ENCODE measurements around the gene NUP133. TPM values are rescaled to one million over a fixed set of nuclear protein-coding genes. Genes with fewer than 3 reads are reported as not detected.
"Not testable (repeated sequence)": the region's sequence is repeated elsewhere in the genome, so short reads cannot be mapped to it uniquely, and the experiment has no call there.

The NUP133 gene
- total RNA-seq, 2 donors from 2014 or later, result 26.0 to 28.9 TPM

DNA sequence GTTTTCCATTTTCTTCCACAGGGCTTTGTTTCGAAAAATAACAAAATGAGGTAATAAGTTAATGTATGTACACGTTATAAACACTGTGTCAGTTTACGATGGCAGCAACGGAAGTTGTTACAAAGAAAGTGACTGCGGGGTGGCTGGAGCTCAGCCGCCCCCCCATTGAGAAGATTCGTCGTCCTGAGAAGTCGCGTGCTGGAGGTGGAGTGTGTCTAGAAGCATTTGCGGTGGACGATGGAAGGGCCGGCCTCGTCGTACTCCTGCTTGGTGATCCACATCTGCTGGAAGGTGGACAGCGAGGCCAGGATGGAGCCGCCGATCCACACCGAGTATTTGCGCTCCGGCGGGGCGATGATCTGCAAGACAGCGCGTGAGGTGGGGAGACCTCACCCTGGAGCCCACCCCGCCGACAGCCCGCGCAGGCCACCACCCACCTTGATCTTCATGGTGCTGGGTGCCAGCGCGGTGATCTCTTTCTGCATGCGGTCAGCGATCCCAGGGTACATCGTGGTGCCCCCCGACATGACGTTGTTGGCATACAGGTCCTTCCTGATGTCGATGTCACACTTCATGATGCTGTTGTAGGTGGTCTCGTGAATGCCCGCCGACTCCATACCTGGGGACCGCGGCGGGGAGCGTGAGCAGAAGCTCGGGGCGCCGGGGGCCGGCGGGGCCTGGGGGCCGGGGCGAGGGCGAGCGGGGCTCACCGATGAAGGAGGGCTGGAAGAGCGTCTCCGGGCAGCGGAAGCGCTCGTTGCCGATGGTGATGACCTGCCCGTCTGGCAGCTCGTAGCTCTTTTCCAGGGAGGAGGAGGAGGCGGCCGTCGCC is 76.6 kb downstream of the NUP133 start:
- intact Hi-C loops (cut with DNase I), result no loop called here
- DNase-seq (ENCODE audit: low spot score), result no peak

DNA sequence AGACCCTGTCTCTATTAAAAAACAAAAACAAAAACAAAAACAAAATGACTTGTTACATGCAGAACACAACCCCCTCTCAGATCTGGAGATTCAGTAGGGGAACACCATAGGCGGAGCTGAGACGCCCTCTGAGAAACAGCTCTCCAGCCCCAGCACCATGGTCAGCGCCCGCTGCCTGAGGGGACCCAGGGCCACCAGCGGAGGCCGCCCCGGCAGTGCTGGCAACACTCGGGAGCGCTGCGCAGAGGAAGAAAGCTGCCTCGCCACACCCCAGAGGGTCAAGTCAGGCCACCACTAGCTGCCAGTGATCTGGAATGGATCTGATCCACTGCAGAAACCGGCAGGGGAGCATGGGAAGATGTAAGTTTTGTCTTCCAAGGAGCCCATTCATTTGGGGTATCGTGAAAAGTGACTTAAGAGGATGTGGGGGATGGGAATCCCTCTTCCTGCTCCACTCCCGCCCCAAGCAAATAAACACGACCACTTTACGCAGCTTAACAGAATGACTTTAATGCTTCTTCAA is 77.3 kb downstream of the NUP133 start:
- DNase-seq (ENCODE audit: low spot score), result no peak
- intact Hi-C loops (cut with DNase I), result no loop called here

DNA sequence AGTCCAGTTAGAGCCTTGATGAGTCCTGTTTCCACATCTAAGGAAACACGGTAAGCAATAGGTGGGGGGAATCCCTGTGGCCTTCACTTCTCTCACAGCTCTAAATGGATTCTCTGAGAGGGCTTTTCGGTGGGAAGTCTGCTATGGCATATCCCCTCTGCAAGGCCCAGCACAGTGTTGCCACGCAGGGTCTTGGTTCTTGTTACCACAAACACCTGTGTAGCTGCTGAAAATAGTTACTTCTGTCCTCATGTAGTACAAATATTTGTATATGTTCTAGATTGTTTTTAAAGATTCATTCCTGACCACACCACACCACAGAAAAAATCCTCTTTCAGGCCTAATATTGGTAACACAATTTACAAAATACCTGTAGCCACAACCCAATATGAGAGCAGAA is 79.9 kb downstream of the NUP133 start:
- DNase-seq (ENCODE audit: low spot score), result no peak
- intact Hi-C loops (cut with DNase I), result no loop called here

DNA sequence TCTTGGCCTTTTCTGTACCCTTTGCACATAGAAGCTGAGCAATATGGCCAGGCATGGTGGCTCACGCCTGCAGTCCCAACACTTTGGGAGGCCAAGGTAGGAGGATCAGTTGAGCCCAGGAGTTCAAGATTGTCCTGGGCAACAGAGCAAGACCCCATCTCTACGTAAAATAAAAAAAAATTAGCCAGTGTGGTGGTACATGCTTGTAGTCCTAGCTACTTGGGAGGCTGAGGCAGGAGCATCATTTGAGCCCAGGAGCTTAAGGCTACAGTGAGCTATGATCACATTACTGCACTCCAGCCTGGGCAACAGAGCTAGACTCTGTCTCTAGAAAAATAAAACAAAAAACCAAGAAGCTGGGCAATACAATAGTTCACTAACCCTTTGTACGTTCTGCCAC is 80.6 kb downstream of the NUP133 start:
- no peak for DNase-seq (ENCODE audit: low spot score)
- intact Hi-C loops (cut with DNase I), result no loop called here

DNA sequence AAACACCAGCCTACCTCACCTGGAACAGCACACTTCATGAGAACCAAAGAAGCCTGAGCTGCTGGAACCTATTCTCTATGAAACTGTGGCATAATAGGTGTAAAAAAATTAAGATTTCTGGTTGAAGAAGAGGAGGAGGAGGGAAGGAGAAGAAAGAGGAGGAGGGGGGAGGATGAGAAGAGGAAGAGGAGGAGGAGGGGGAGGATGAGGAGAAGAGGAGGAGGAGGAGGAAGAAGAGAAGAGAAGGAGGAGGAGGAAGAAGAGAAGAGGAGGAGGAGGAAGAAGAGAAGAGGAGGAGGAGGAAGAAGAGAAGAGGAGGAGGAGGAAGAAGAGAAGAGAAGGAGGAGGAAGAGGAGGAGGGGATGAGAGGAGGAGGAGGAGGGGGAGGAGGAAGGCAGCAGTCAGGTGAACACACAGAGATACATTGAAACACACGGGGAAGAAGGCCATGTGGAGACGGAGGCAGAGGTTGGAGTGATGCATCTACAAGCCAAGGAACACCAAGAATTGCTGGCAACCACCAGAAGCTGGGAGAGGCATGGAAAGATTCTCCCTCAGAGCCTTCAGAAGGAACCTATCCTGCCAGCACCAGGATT is 82.5 kb downstream of the NUP133 start:
- DNase-seq (ENCODE audit: low spot score), result no peak
- intact Hi-C loops (cut with DNase I), result no loop called here

DNA sequence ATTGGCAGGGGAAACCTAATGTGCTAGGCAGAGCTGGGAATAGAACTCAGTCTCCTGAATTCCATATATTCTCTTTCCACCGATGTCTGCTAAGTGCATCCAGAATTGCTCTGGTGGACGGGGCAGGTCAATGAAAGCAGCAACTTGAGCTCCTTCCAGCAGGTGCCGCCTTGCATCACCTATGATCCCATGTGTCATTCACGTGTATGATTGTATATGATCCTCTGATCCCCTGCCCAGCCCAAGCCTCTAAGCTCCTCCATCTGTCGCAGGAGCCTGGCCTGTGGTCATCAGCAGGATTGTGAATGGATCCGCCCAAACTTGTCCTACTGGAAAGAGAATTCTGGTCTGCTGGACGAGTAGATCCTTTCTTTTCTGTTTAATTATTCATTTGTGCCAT is 87.4 kb downstream of the NUP133 start:
- intact Hi-C loops (cut with DNase I), result no loop called here
- DNase-seq (ENCODE audit: low spot score), result no peak

DNA sequence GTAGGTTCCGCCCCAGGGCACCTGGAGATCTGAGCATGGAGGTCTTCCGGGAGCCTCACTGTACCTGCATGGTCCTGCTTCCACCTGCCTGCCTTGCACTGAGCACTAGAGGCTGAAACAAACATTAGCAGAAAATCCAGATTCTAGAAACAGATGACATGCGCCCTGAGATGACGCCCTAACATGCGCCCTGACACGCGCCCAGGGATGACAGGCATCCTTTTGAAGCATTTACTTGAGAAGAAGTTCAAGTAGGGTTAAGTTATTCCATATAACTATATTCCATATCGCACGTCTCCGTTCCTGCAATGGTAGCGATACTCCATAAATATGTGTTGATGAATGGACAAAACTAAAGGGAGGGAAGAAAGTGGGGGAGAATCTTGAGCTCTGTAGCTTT is 87.9 kb downstream of the NUP133 start:
- intact Hi-C loops (cut with DNase I), result no loop called here

DNA sequence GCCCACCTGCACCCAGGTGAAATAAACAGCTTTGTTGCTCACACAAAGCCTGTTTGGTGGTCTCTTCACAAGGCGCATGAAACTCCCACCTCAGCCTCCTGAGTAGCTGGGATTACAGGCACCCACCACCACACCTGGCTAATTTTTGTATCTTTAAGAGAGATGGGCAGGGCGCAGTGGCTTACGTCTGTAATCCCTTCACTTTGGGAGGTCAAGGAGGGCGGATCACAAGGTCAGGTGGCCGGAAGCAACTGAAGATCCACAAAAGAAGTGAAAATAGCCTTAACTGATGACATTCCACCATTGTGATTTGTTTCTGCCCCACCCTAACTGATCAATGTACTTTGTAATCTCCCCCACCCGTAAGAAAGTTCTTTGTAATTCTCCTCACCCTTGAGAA is 89.6 kb downstream of the NUP133 start:
- intact Hi-C loops (cut with DNase I); DNase-seq (ENCODE audit: low spot score): not testable (repeated sequence)

More for the DNA sequence above, 87.9 kb downstream of the NUP133 start:
- no peak for DNase-seq (ENCODE audit: low spot score)

DNA sequence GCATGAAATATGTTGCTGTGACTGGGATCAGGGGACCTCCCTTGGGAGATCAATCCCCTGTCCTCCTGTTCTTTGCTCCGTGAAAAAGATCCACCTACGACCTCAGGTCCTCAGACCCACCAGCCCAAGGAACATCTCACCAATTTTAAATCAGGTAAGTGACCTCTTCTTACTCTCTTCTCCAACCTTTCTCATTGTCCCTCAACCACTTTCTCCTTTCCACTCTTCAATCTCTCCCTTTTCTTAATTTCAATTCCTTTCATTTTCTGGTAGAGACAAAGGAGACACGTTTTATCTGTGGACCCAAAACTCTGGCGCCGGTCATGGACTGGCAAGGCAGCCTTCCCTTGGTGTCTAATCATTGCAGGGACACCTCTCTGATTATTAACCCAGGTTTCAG is 95.3 kb downstream of the NUP133 start:
- intact Hi-C loops (cut with DNase I); DNase-seq (ENCODE audit: low spot score): not testable (repeated sequence)

DNA sequence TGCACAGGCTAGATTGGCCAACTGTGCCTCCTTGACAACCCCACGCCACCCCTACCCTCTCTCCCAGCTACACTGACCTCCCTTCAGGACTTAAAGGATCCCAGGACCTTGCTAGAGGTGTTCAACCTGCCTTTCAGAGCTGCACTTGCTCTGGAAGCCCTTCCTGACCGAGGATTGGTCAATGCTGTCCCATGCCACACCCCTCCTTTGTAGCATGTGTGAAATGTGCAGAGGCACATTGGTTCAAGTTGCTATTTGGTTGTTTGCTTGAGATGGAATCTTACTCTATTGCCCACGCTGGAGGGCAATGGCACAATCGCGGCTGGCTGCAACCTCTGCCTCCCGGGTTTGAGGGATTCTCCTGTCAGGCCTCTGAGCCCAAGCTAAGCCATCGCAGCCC is 96.1 kb downstream of the NUP133 start:
- DNase-seq (ENCODE audit: low spot score), result no peak
- intact Hi-C loops (cut with DNase I), result no loop called here

DNA sequence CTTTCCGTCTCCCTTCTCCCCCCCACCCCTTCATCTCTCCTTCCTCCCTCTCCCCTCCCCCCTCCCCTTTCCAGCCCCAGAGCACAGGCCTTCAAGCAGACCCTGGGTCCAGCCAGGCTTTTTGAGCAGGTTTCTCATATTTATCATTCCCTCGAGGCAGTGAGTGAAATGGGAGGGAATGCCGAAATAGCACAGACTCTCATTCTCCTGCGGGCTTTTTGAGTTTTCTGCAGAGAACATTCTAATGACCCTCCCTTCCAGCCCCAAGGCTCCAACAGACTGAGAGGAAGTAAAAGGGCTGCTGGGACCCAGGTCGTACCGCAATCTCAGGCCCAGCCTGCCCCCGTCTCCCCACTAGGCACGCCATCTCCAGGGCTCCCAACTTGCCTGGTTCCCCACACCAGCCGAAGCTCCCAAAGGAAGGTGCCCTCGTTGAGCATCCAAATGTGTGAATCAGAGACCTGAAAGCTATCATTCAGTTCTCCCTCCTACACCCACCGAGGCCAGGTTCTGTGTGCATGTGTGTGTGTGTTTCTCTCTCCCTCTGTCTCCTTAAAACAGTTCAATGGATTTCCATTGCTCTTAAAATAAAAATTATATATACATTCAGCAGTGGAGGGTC is 96.6 kb downstream of the NUP133 start:
- DNase-seq (ENCODE audit: low spot score), result no peak
- intact Hi-C loops (cut with DNase I), result no loop called here

DNA sequence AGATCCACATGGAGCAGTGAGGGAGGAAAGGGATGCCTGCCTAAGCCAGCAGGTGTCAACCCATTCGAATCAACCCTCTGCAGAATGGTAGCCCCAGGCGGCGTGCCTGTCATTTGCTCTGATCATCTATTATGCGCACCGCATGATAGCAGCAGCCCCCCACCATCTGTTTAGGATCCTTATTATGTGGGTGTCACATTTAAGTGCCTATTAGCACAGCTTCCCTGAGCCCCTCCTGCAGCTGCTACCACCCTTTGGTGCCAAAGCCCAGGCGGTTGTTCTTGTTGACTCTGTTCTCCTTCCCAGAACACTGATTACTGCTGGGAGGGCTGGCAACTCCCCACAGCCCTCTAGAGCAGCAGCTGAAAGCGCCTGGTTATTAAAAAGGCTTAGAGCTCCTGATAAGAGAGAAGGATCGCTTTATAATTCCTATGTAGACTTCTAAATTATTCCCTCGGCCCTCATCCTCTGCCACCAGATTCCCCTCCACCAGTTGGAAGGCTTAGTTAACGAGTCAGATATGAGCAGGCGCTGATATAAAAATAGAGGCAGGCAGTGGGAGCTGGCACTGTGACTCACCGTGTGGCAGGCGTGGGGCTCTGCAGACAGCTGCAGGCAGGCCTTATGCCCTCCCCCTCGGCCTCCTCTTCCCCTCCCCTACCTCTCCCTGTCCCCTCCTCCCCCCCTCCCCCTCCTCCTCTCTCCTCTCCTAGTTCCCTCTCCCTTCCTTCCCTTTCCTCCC is 97.3 kb downstream of the NUP133 start:
- no peak for DNase-seq (ENCODE audit: low spot score)
- intact Hi-C loops (cut with DNase I), result no loop called here

DNA sequence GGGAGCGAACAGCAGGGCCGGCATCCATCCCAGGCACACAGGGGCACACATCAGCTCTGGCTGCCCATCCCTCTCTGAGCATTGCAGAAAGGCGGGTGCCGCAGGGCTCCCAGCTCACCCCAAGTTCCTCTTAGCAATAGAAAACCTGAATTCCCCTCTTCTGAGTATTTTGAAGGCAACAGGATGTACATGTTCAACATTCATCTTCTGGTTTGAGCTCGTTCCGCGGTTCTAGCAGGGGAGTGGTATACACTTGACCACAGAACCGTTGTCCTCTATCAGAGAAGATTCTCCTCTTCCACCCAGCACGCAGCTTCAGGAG is 97.8 kb downstream of the NUP133 start:
- no peak for DNase-seq (ENCODE audit: low spot score)
- intact Hi-C loops (cut with DNase I), result no loop called here

DNA sequence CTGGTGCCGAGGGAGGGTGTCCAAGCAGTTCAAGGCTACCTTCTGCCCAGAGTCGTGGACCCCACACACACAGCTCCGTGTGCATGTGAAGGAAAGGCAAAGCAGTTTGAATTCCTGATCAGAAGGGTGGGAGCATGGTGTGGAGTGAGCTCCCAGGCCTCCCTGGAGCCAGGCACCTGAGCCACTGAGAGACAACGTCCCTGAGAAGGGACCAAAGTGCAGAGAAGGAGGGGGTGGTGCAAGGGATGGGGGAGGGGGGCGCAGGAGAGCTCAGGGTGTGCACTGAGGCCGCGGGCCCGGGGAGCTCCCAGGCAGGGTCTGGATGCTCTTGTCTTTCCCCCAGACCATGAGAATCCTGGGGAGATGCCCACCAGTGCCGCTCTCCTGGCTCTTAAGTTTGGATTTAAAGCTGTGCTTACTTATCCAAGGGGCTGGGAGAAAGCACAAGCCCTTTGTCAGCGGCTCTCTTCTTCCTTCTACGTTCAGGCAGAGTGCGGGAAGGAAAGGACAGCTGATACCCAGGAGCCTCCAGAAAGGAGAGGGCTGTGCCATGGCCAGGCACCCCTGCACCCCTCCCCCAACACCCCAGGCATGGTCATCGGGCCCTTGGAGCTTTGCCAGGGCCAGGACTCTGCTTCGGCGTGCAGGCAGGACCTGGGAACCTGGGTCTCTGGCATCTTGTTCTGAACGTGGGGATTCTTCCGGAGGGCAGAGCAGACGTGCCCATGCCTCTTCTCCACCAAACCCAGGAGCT is 98.3 kb downstream of the NUP133 start:
- intact Hi-C loops (cut with DNase I), result no loop called here
- no peak for DNase-seq (ENCODE audit: low spot score)

DNA sequence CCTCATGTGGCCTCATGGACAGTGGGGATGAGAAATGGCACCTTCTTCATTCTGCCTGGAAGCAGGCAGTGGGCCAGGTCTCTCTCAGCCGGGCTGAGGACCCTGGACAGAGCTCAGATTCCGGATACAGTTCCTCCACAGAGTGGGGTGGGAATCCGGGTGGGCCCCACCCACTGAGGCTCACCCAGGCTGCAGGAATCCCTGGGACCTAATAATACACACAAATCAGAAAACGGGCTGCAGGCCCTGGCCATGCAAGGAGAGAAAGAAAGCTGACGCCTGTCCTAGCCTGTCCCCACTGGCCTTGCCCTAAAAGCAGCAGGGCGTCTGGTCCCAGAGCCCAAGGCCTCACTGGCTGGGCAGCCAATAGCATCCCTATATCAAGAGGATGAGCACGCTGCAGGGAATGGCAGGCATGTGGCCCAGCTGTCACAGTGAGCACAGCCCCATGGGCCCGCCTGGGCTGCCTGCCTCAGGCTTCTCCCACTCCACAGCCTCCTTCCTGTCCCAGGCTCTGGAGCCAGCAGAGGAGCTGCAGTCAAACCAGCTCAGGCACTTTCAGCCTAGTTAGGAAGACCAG is 99.6 kb downstream of the NUP133 start:
- intact Hi-C loops (cut with DNase I), result no loop called here
- no peak for DNase-seq (ENCODE audit: low spot score)

DNA sequence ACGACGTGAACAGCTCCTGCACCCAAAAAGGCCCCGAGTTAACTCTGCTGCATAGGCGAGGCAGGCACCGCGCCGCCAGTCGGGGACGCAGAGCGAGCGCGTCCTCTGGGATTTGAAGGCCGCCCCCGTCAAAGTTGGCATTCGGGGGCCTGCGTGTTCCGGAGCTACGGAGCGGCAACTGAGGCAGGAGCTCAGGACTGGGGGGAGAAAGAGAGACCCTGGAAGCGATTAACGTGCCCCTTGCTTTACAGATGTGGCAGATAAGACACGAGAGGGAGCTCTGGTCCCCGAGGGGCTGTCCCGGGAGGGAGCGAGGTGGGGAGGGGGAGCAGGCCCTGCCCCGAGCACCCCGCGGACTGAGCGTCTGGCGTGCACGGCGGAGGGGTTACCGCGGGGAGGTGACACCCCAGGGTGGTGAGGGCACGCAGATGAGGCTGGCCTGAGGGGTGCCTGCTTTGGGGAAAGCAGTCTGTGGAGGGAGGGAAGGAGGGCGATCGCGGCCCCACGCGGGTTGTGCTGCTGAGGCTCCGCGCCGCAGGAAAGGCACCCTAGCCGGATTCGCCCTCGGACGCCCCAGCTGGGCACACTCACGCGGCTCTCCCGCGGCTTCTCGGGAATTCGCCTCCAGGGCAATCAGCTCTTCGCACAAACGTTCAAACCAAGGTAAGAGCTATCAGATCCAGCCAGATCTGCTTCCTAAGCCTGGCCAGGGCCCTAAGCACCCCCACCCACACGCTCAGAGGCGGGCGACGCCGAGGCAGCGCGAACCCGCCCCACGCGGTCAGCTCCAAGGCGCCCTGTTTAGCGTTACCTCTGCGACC is 100.7 kb downstream of the NUP133 start:
- intact Hi-C loops (cut with DNase I), result no loop called here
- no peak for DNase-seq (ENCODE audit: low spot score)

DNA sequence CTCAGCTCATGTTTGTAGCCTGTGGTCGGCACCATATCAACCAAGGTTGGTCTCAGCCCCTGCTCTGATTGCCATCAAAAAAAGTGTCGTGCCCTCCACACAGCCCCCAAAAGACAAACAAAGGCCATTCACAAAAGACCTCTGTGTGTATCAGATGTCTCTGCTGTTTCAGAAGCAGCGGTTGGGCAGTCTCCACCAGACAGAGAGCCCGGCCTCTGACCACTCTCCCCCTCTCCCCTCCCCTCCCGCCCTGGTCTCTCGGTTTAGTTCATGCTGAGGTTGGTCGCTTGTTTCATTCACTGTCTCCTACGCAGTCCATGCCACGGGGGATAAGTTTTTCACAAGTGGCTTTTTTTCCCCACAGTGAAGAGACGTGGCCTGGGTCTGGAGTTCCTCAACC is 101.3 kb downstream of the NUP133 start:
- intact Hi-C loops (cut with DNase I), result no loop called here
- DNase-seq (ENCODE audit: low spot score), result no peak

DNA sequence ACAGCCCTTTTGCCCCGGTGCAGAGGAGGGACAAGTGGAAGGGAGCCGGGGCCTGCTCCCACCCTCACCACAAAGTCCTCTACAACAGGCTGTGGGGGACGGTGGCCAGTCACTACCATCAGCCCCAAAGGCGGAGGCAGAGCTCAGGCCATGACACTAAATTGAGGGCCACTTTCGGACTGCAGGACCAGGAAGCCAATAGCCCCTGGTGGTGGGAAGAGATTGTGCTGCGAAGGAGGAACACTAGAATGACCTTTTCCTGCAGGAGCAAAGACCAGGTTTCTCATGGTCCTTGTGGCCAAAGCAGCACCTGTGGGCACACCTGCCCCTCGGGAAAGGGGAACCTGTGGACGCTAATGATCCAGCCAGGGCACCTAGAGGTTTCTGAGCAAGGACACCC is 104.6 kb downstream of the NUP133 start:
- DNase-seq (ENCODE audit: low spot score), result no peak
- intact Hi-C loops (cut with DNase I), result no loop called here
